Measurements from ENCODE around the gene ARHGEF2. TPM values are rescaled to one million over a fixed set of nuclear protein-coding genes. Genes with fewer than 3 reads are reported as not detected.

ARHGEF2 gene
- total RNA-seq, 1 donor from 2014 or later, result 111 TPM

GRCh38 chr1:155982106-155982505 lies 3.8 kb upstream of the ARHGEF2 start:
- Mint-ChIP-seq H3K27ac (peak overlapping the region; percentile 79), H3K4me3 (no peak overlapping the region), H3K27me3 (ENCODE audit: low read depth) (no peaks in the 10 kb centered on the region)

GRCh38 chr1:155981266-155982088 lies 3.1 kb upstream of the ARHGEF2 start:
- Mint-ChIP-seq H3K27me3 (ENCODE audit: low read depth) (no peaks in the 10 kb centered on the region), H3K9me3 (no peaks in the 10 kb centered on the region), H3K27ac (peak overlapping the region; percentile 79), H3K4me1 (peaks cover 55% of the 10 kb centered on the region), H3K36me3 (no peaks in the 10 kb centered on the region), H3K4me3 (no peak overlapping the region)
- TF ChIP-seq CTCF (IDR thresholded peaks at IDR 0.05; ENCODE audit: unreplicated experiment), result no peak
- DNase-seq (ENCODE audit: low spot score in 2 of 2, unreplicated experiment in 2 of 2), result no peak

More at GRCh38 chr1:155982106-155982505, 3.8 kb upstream of the ARHGEF2 start:
- no peak for TF ChIP-seq CTCF (IDR thresholded peaks at IDR 0.05; ENCODE audit: unreplicated experiment)
- Mint-ChIP-seq H3K9me3 (no peaks in the 10 kb centered on the region), H3K4me1 (peaks cover 49% of the 10 kb centered on the region), H3K36me3 (no peaks in the 10 kb centered on the region)
- DNase-seq (ENCODE audit: low spot score in 2 of 2, unreplicated experiment in 2 of 2), result no peak

GRCh38 chr1:155979597-155980343 lies 1.4 kb upstream of the ARHGEF2 start:
- Mint-ChIP-seq H3K36me3 (no peaks in the 10 kb centered on the region), H3K27ac (peak overlapping the region; percentile 97), H3K4me1 (peaks cover 72% of the 10 kb centered on the region), H3K4me3 (peak overlapping the region; percentile 95), H3K27me3 (ENCODE audit: low read depth) (no peaks in the 10 kb centered on the region), H3K9me3 (no peaks in the 10 kb centered on the region)
- no peak for TF ChIP-seq CTCF (IDR thresholded peaks at IDR 0.05; ENCODE audit: unreplicated experiment)
- no peak for DNase-seq (ENCODE audit: low spot score in 2 of 2, unreplicated experiment in 2 of 2)

GRCh38 chr1:155978973-155979429 lies 654 bp upstream of the ARHGEF2 start:
- H3K4me1 Mint-ChIP-seq, result peaks cover 71% of the 10 kb centered on the region

More at GRCh38 chr1:155978973-155979429, 654 bp upstream of the ARHGEF2 start:
- Mint-ChIP-seq H3K27me3 (ENCODE audit: low read depth) (no peaks in the 10 kb centered on the region), H3K36me3 (no peaks in the 10 kb centered on the region), H3K9me3 (no peaks in the 10 kb centered on the region), H3K27ac (peak overlapping the region; percentile 97), H3K4me3 (peak overlapping the region; percentile 95)
- TF ChIP-seq CTCF (IDR thresholded peaks at IDR 0.05; ENCODE audit: unreplicated experiment), result no peak
- DNase-seq (ENCODE audit: low spot score in 2 of 2, unreplicated experiment in 2 of 2), result no peak
